Activated T-helper 1 cell treated with anti-CD3 and anti-CD28 coated beads, Interleukin-12 subunit alpha, Interleukin-12 subunit beta, Interleukin-2, Interleukin-4 antibody, amounts not matched to agents 30 ng/mL and 10 ng/mL and 1 ng/mL, durations not matched to agents 14 hours and 24 hours and 36 hours (primary cell): ENCODE measurements around the gene CDHR4. TPM values are rescaled to one million over a fixed set of nuclear protein-coding genes. Genes with fewer than 3 reads are reported as not detected.
A peak's percentile ranks its signal among the peaks of the same experiment; 100 is the strongest.
"Not testable (repeated sequence)": the region's sequence is repeated elsewhere in the genome, so short reads cannot be mapped to it uniquely, and the experiment has no call there.

Experiments used
- DNase-seq: peaks from one replicate; pipeline ENCODE4 v3.0.0; 2021; ENCODE audit warnings: low spot score
- H3K27ac Mint-ChIP-seq: one replicate; pipeline ENCODE4 v1.8.0; 2021; ENCODE audit warnings: mild to moderate bottlenecking, mixed read lengths
- H3K27me3 Mint-ChIP-seq: one replicate; pipeline ENCODE4 v1.8.0; 2022; ENCODE audit warnings: mild to moderate bottlenecking, moderate library complexity, mixed read lengths; ENCODE audit not compliant: insufficient read depth
- H3K36me3 Mint-ChIP-seq: one replicate; pipeline ENCODE4 v1.8.0; 2021; ENCODE audit warnings: low read depth, mixed read lengths
- H3K4me1 Mint-ChIP-seq: one replicate; pipeline ENCODE4 v1.8.0; 2021; ENCODE audit warnings: low read depth, mixed read lengths
- H3K4me3 Mint-ChIP-seq: one replicate; pipeline ENCODE4 v1.8.0; 2021; ENCODE audit warnings: mild to moderate bottlenecking, moderate library complexity, mixed read lengths
- H3K9me3 Mint-ChIP-seq: one replicate; pipeline ENCODE4 v1.8.0; 2021; ENCODE audit warnings: mixed read lengths
- intact Hi-C: fragments of 100-400 bp; cut with micrococcal nuclease; formaldehyde crosslinking; loops from one replicate; pipeline ENCODE4 v1.15.1; 2024
- total RNA-seq: library from RNA; stranded (reverse); gene quantifications from 2 replicates; pipeline ENCODE4 v1.2.3, GENCODE V29; 2022

Gene CDHR4
- total RNA-seq, 1 donor from 2014 or later: not detected

- DNase-seq: peak; percentile 17
- peak overlapping the region; percentile 91 for H3K27ac Mint-ChIP-seq
- intact Hi-C loops: loop anchor here (1.0 to 10.0 kb wide), 11 partner anchors 17 to 661 kb away; partner anchors contain the start of genes MON1A, MST1R, RBM5 and RBM6
- peak overlapping the region; percentile 92 for H3K4me3 Mint-ChIP-seq
- H3K27me3 Mint-ChIP-seq: peaks cover 4% of the 10 kb centered on the region
- no peaks in the 10 kb centered on the region for H3K9me3 Mint-ChIP-seq
- H3K36me3 Mint-ChIP-seq: peaks cover 17% of the 10 kb centered on the region
- peaks cover 28% of the 10 kb centered on the region for H3K4me1 Mint-ChIP-seq
Observed at GRCh38 chr3:49785565-49786356, 13.9 kb downstream of the CDHR4 start.

GRCh38 chr3:49782277-49782676, 17.4 kb downstream of the CDHR4 start:
- DNase-seq, H3K9me3 Mint-ChIP-seq, H3K27me3 Mint-ChIP-seq, H3K27ac Mint-ChIP-seq, H3K4me3 Mint-ChIP-seq: not testable (repeated sequence)
- peaks cover 40% of the 10 kb centered on the region for H3K4me1 Mint-ChIP-seq
- intact Hi-C loops: loop anchor here (10.0 kb wide), 1 partner anchor 657 kb away; the partner anchor contains the start of gene USP19
- H3K36me3 Mint-ChIP-seq: peaks cover 26% of the 10 kb centered on the region

GRCh38 chr3:49781415-49782199, 18.1 kb downstream of the CDHR4 start:
- Mint-ChIP-seq H3K9me3 (no peaks in the 10 kb centered on the region), H3K27ac (no peak overlapping the region), H3K27me3 (no peaks in the 10 kb centered on the region), H3K4me1 (peaks cover 33% of the 10 kb centered on the region), H3K4me3 (no peak overlapping the region), H3K36me3 (peaks cover 26% of the 10 kb centered on the region)
- no peak for DNase-seq
- intact Hi-C loops: loop anchor here (10.0 kb wide), 1 partner anchor 657 kb away; the partner anchor contains the start of gene USP19

- H3K4me3 Mint-ChIP-seq, H3K27me3 Mint-ChIP-seq, H3K9me3 Mint-ChIP-seq, H3K27ac Mint-ChIP-seq, DNase-seq: not testable (repeated sequence)
- peaks cover 26% of the 10 kb centered on the region for H3K36me3 Mint-ChIP-seq
- intact Hi-C loops: loop anchor here (10.0 kb wide), 1 partner anchor 656 kb away; the partner anchor contains the start of gene USP19
- H3K4me1 Mint-ChIP-seq: peaks cover 31% of the 10 kb centered on the region
Observed at GRCh38 chr3:49780975-49781365, 18.7 kb downstream of the CDHR4 start.

- no peak for DNase-seq
- Mint-ChIP-seq H3K27ac (no peak overlapping the region), H3K27me3 (no peaks in the 10 kb centered on the region), H3K9me3 (no peaks in the 10 kb centered on the region), H3K4me3 (no peak overlapping the region), H3K36me3 (peaks cover 22% of the 10 kb centered on the region), H3K4me1 (peaks cover 27% of the 10 kb centered on the region)
- intact Hi-C loops: loop anchor here (10.0 kb wide), 1 partner anchor 656 kb away; the partner anchor contains the start of gene USP19
Observed at GRCh38 chr3:49780080-49780974, 19.3 kb downstream of the CDHR4 start.

- Mint-ChIP-seq H3K36me3 (peaks cover 20% of the 10 kb centered on the region), H3K4me3 (no peak overlapping the region), H3K27me3 (no peaks in the 10 kb centered on the region), H3K9me3 (no peaks in the 10 kb centered on the region), H3K4me1 (peaks cover 20% of the 10 kb centered on the region), H3K27ac (no peak overlapping the region)
- no peak for DNase-seq
- intact Hi-C loops: loop anchor here (10.0 kb wide), 1 partner anchor 655 kb away; the partner anchor contains the start of gene USP19
Observed at GRCh38 chr3:49779358-49780079, 20.2 kb downstream of the CDHR4 start.

- Mint-ChIP-seq H3K36me3 (peaks cover 12% of the 10 kb centered on the region), H3K4me1 (peaks cover 20% of the 10 kb centered on the region)
- DNase-seq, intact Hi-C loops, H3K27me3 Mint-ChIP-seq, H3K9me3 Mint-ChIP-seq, H3K27ac Mint-ChIP-seq, H3K4me3 Mint-ChIP-seq: not testable (repeated sequence)
Observed at GRCh38 chr3:49776101-49776500, 23.6 kb downstream of the CDHR4 start.

- no peak overlapping the region for H3K4me3 Mint-ChIP-seq
- H3K36me3 Mint-ChIP-seq: peaks cover 8% of the 10 kb centered on the region
- DNase-seq: no peak
- peaks cover 16% of the 10 kb centered on the region for H3K4me1 Mint-ChIP-seq
- intact Hi-C loops: no loop called here
- H3K9me3 Mint-ChIP-seq: no peaks in the 10 kb centered on the region
- no peak overlapping the region for H3K27ac Mint-ChIP-seq
- no peaks in the 10 kb centered on the region for H3K27me3 Mint-ChIP-seq
Observed at GRCh38 chr3:49775538-49775937, 24.1 kb downstream of the CDHR4 start.

GRCh38 chr3:49772703-49773102, 27.0 kb downstream of the CDHR4 start:
- intact Hi-C loops: no loop called here
- Mint-ChIP-seq H3K9me3 (no peaks in the 10 kb centered on the region), H3K4me3 (no peak overlapping the region), H3K36me3 (peaks cover 7% of the 10 kb centered on the region), H3K4me1 (no peaks in the 10 kb centered on the region), H3K27me3 (no peaks in the 10 kb centered on the region), H3K27ac (no peak overlapping the region)
- DNase-seq: no peak

GRCh38 chr3:49771340-49771938, 28.2 kb downstream of the CDHR4 start:
- peaks cover 7% of the 10 kb centered on the region for H3K36me3 Mint-ChIP-seq
- H3K27me3 Mint-ChIP-seq: no peaks in the 10 kb centered on the region
- H3K27ac Mint-ChIP-seq: no peak overlapping the region
- intact Hi-C loops: no loop called here
- no peak overlapping the region for H3K4me3 Mint-ChIP-seq
- H3K9me3 Mint-ChIP-seq: no peaks in the 10 kb centered on the region
- DNase-seq: no peak
- H3K4me1 Mint-ChIP-seq: no peaks in the 10 kb centered on the region

GRCh38 chr3:49769926-49770325, 29.7 kb downstream of the CDHR4 start:
- Mint-ChIP-seq H3K4me3 (no peak overlapping the region), H3K4me1 (no peaks in the 10 kb centered on the region), H3K9me3 (no peaks in the 10 kb centered on the region), H3K27me3 (no peaks in the 10 kb centered on the region), H3K36me3 (peaks cover 8% of the 10 kb centered on the region), H3K27ac (no peak overlapping the region)
- intact Hi-C loops: no loop called here
- DNase-seq: no peak
